RWPE1 (cell line): ENCODE results near the gene POGK.

Experiments
- CTCF ChIA-PET: fragments of 350-600 bp; sonication (Branson Sonifier 250); formaldehyde crosslinking; extraction: SDS; loops from one replicate; lab custom pipeline; 2021; lab: Yijun Ruan, JAX
- POLR2A ChIA-PET: fragments of 400-600 bp; formaldehyde crosslinking; extraction: SDS; loops from one replicate; lab custom pipeline; 2020; ENCODE audit warnings: antibody characterized with exemption; ENCODE audit not compliant: low non-redundant PET; lab: Yijun Ruan, JAX
- DNase-seq: peaks from one replicate; pipeline ENCODE4 v3.0.0; 2012; ENCODE audit warnings: low spot score
- H3K27ac ChIP-seq: fragments of 450-650 bp; 2 replicates; pipeline ENCODE4 v1.5.1; 2017
- CTCF ChIP-seq: fragments of 450-650 bp; conservative IDR thresholded peaks from 2 replicates; pipeline ENCODE4 v1.5.1; 2017; ENCODE audit warnings: low read depth, mild to moderate bottlenecking

Gene POGK

DNA sequence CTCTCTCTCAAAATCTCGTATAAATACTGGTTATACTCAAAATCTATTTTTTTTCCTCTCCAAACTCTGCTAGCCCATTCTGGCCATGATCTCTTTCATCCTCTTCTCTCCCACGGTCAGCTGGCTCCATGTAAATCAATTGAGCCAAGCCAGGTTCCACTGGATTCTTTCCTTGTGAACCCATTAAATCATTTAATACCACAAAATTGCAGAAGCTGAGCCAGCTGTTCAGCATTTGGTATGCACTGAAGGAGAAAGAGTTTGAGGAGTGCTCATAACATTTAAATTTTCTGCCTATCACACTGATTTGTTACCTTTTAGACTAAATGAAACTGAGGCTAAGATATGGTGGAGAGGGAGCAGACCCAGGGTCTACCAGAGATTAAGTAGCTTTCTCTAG lies 65.9 kb downstream of the POGK start:
- DNase-seq: no peak
- ChIA-PET CTCF (interaction anchor here (2.7 kb wide), 1 partner anchor 154 kb away, joined by 13 read pairs; no protein-coding TSS in a partner anchor), POLR2A (no interaction called here)
- no peak overlapping the region for H3K27ac ChIP-seq
- TF ChIP-seq CTCF: no peak

DNA sequence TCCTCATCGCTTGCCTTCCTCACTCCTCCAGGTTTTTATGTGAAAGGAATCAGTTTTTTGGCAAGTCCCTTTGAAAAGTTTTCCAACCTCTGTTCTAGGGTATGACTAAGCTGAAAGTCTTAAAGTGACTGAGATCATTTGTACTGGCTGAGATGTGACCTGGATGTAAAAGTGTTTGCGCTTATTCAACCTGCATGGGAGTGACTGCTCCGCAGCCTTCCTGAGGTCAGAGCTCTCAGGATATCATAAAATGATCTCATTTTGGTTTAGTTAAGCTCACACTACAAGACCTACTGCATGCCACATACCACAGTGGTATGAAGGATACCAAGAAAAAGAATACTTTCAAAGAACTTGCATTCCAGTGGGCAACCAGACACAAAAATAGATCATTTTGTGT lies 66.6 kb downstream of the POGK start:
- POLR2A ChIA-PET: no interaction called here
- H3K27ac ChIP-seq: no peak overlapping the region
- CTCF ChIA-PET: interaction anchor here (2.7 kb wide), 1 partner anchor 153 kb away, joined by 13 read pairs; no protein-coding TSS in a partner anchor
- TF ChIP-seq CTCF: no peak
- no peak for DNase-seq
